ENCODE measurements around the gene SLC7A6.
A peak's percentile ranks its signal among the peaks of the same experiment; 100 is the strongest.
"Not testable (repeated sequence)": the region's sequence is repeated elsewhere in the genome, so short reads cannot be mapped to it uniquely, and the experiment has no call there.

SLC7A6 gene

GRCh38 chr16:68281368-68282063 is 17.2 kb downstream of the SLC7A6 start:
- DNase-seq (ENCODE audit: low spot score in 2 of 2) (no peak), ATAC-seq (peak; percentile 49)
- Mint-ChIP-seq H3K4me3 (peak overlapping the region; percentile 2), H3K4me1 (peaks cover 60% of the 10 kb centered on the region), H3K36me3 (peaks cover 85% of the 10 kb centered on the region), H3K27ac (peak overlapping the region; percentile 88), H3K9me3 (no peaks in the 10 kb centered on the region)

DNA sequence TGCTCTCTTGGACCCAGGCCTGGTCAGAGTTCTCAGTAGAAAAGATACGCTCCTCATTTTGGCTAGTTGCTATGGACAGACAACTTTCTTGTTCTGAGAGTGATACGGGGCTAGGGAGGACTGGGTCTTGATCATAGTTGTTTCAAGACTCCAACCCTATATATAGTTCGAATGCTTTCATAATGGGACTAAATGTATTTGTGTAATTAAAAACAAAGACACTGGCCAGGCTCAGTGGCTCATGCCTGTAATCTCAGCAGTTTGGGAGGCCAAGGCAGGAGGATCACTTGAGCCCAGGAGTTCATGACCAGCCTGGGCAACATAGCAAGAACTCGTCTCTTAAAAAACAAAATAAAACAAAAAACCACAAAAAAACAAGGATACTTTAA is 17.7 kb downstream of the SLC7A6 start:
- peak overlapping the region; percentile 88 for H3K27ac Mint-ChIP-seq
- DNase-seq (ENCODE audit: low spot score in 2 of 2) (no peak), ATAC-seq (no peak)
- no peaks in the 10 kb centered on the region for H3K9me3 Mint-ChIP-seq
- peaks cover 85% of the 10 kb centered on the region for H3K36me3 Mint-ChIP-seq
- H3K4me1 Mint-ChIP-seq: peaks cover 64% of the 10 kb centered on the region
- peak overlapping the region; percentile 2 for H3K4me3 Mint-ChIP-seq

DNA sequence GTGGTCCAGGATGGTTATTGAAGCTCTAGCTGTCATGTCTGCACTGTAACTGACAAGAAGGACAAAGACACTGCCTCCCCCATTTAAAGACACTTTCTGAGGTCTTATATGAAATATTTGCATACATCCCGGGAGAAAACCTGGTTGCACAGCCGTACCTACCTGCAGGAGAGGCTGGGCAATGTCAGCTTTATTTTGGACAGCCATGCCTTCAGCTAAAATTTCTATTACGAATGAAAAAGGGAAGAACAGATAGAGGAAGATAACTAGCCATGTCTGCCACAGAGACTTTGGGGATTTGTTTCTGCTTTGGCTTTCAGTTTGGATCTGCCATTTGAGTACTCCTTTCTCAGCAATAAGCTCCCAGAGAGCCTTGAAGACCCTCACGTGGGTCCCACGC is 19.0 kb downstream of the SLC7A6 start:
- ATAC-seq (no peak), DNase-seq (ENCODE audit: low spot score in 2 of 2) (no peak)
- peak overlapping the region; percentile 57 for H3K4me3 Mint-ChIP-seq
- peaks cover 76% of the 10 kb centered on the region for H3K4me1 Mint-ChIP-seq
- H3K27ac Mint-ChIP-seq: peak overlapping the region; percentile 84
- no peaks in the 10 kb centered on the region for H3K9me3 Mint-ChIP-seq
- H3K36me3 Mint-ChIP-seq: peaks cover 83% of the 10 kb centered on the region

DNA sequence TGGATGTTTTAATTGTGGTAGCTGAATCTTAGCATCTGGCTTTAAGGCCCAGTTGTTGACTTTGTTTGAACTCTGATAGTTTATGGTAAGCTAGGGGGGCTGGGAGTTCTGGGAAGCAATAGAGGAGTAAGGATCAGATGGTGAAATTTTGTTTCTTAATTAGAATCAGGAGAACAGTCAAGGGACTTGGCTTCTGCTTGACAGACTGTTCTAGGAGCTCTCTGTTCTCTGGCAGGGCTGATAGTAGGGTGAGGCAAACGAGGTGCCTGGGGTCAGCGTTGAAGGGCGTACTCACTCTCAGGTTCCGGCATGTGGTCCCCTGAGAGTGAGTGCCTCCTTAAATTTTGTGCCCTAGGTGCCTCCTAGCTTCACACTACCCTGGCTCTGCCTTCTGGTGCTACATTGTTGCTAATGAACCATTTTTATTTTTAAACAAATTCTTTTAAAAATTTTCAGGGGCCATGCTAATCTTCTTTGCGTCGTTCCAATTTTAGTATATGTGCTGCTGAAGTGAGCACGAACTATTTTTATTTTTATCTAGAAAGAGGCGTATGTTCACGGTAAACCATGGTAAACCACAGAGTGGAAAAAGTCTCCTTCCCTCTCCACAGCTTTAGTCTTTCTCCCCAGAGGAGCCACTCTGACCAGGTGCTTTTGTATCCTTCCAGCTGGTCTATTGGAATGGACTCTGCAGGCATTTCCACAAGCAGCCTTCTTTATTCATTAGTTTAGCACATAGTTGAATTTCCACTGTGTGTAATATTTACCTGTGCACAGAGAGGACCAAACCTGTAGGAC is 19.7 kb downstream of the SLC7A6 start:
- ATAC-seq (peak; percentile 58), DNase-seq (ENCODE audit: low spot score in 2 of 2) (no peak)
- Mint-ChIP-seq H3K27ac (peak overlapping the region; percentile 84), H3K9me3 (no peaks in the 10 kb centered on the region), H3K4me1 (peaks cover 76% of the 10 kb centered on the region), H3K4me3 (peak overlapping the region; percentile 57), H3K36me3 (peaks cover 86% of the 10 kb centered on the region)

DNA sequence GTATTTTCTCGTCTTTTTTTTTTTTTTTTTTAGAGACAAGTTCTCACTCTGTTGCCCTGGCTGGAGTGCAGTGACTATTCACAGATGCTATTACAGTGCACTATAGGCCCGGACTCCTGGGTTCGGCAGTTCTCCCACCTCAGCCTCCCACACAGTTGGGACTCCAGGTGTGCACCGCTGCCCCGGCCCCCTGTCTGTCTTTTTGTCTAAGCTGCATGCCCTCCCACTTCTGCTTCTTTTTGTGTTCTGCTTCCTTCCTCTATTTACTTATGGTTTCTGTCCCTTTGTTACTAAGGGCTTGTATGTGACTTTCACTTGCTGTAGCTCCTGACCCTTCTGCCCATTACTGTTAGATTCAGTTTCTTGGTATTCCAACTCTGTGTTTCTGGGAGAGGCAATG is 20.5 kb downstream of the SLC7A6 start:
- Mint-ChIP-seq H3K36me3 (peaks cover 86% of the 10 kb centered on the region), H3K4me1 (peaks cover 81% of the 10 kb centered on the region), H3K9me3 (no peaks in the 10 kb centered on the region), H3K27ac (peak overlapping the region; percentile 84), H3K4me3 (peak overlapping the region; percentile 57)
- DNase-seq (ENCODE audit: low spot score in 2 of 2) (no peak), ATAC-seq (no peak)

DNA sequence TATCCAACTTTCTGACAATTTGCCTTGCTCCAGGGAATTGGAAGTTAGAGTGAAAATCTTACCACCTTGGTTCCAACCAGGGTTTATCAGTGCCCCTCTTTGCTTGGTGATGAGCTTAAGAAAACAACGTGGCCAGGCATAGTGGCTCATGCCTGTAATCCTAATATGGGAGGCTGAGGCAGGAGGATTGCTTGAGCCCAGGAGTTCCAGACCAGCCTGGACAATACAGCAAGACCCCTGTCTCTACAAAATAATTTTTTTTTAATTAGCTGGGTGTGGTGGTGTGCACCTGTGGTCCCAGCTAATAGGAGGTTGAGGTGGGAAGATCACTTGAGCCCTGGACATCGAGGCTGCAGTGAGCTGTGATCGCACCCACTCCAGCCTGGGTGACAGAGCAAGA is 21.4 kb downstream of the SLC7A6 start:
- Mint-ChIP-seq H3K9me3 (no peaks in the 10 kb centered on the region), H3K36me3 (peaks cover 86% of the 10 kb centered on the region), H3K27ac (peak overlapping the region; percentile 84), H3K4me1 (peaks cover 86% of the 10 kb centered on the region), H3K4me3 (peak overlapping the region; percentile 57)
- ATAC-seq (no peak), DNase-seq (ENCODE audit: low spot score in 2 of 2) (no peak)

DNA sequence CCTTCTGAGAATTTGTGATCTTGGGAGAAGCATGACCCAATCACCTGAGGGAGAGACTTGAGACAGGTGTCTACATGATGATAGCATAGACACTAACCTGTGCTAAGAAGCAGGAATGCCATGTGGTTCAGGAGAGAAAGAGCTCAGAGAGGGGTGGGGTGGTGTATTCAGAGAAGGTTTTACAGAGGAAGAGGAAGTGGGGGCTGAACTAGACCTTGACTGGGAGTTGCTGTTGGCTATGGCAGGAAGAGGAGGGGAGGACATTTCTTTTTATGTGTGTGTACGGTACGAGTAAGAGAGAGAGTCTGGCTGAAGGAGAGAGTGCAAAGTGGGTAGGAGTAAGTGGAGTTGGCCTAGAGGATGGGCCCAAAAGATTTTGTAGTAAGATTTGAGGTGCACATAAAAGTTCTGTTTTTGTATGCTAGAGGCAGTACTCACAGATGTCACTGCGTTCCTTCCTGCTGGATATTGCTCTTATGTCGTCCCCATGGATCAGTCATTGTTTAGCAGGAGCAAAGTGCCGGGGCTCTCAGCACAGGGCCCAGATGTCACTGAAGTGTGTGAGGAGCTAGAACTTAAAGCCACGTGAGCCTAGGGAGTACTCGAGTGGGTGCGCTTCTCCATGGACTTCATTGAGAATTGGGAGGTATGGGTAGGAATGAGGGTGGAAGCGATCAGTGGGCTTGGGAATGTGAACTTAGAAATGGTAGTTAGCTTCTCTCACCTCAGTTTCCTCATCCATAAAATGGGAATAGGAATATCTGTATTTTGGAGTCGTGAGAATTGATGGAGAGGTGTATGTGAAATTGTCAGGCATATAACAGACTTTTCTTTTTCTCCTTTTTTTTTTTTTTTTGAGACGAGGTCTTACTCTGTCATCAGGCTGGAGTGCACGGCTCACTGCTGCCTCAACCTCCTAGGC is 22.1 kb downstream of the SLC7A6 start:
- ATAC-seq: peak; percentile 35
- peak overlapping the region; percentile 57 for H3K4me3 Mint-ChIP-seq
- peak overlapping the region; percentile 84 for H3K27ac Mint-ChIP-seq
- H3K9me3 Mint-ChIP-seq: no peaks in the 10 kb centered on the region
- H3K4me1 Mint-ChIP-seq: peaks cover 87% of the 10 kb centered on the region
- peaks cover 86% of the 10 kb centered on the region for H3K36me3 Mint-ChIP-seq
- DNase-seq (ENCODE audit: low spot score in 2 of 2): no peak

- no peaks in the 10 kb centered on the region for H3K9me3 Mint-ChIP-seq
- H3K36me3 Mint-ChIP-seq: peaks cover 86% of the 10 kb centered on the region
- DNase-seq (ENCODE audit: low spot score in 2 of 2): no peak
- peaks cover 89% of the 10 kb centered on the region for H3K4me1 Mint-ChIP-seq
- peak overlapping the region; percentile 57 for H3K4me3 Mint-ChIP-seq
- peak; percentile 4 for ATAC-seq
- H3K27ac Mint-ChIP-seq: peak overlapping the region; percentile 84
These were observed 23.2 kb downstream of the SLC7A6 start for GRCh38 chr16:68287276-68288251.

- H3K4me3 Mint-ChIP-seq: peak overlapping the region; percentile 57
These were observed 23.9 kb downstream of the SLC7A6 start for GRCh38 chr16:68288252-68288650.

GRCh38 chr16:68288796-68289195 is 24.5 kb downstream of the SLC7A6 start:
- peak overlapping the region; percentile 36 for H3K4me3 Mint-ChIP-seq
- peak overlapping the region; percentile 84 for H3K27ac Mint-ChIP-seq
- H3K4me1 Mint-ChIP-seq: peaks cover 83% of the 10 kb centered on the region
- not testable (repeated sequence) for ATAC-seq; DNase-seq (ENCODE audit: low spot score in 2 of 2); H3K9me3 Mint-ChIP-seq
- peaks cover 88% of the 10 kb centered on the region for H3K36me3 Mint-ChIP-seq

More at GRCh38 chr16:68288252-68288650, 23.9 kb downstream of the SLC7A6 start:
- no peak for DNase-seq (ENCODE audit: low spot score in 2 of 2)
- Mint-ChIP-seq H3K27ac (peak overlapping the region; percentile 84), H3K36me3 (peaks cover 86% of the 10 kb centered on the region), H3K9me3 (no peaks in the 10 kb centered on the region), H3K4me1 (peaks cover 83% of the 10 kb centered on the region)
- no peak for ATAC-seq

- Mint-ChIP-seq H3K36me3 (peaks cover 93% of the 10 kb centered on the region), H3K9me3 (no peaks in the 10 kb centered on the region), H3K4me1 (peaks cover 81% of the 10 kb centered on the region), H3K27ac (peak overlapping the region; percentile 84), H3K4me3 (peak overlapping the region; percentile 36)
- DNase-seq (ENCODE audit: low spot score in 2 of 2): no peak
- no peak for ATAC-seq
These were observed 24.9 kb downstream of the SLC7A6 start for GRCh38 chr16:68289202-68289601.

DNA sequence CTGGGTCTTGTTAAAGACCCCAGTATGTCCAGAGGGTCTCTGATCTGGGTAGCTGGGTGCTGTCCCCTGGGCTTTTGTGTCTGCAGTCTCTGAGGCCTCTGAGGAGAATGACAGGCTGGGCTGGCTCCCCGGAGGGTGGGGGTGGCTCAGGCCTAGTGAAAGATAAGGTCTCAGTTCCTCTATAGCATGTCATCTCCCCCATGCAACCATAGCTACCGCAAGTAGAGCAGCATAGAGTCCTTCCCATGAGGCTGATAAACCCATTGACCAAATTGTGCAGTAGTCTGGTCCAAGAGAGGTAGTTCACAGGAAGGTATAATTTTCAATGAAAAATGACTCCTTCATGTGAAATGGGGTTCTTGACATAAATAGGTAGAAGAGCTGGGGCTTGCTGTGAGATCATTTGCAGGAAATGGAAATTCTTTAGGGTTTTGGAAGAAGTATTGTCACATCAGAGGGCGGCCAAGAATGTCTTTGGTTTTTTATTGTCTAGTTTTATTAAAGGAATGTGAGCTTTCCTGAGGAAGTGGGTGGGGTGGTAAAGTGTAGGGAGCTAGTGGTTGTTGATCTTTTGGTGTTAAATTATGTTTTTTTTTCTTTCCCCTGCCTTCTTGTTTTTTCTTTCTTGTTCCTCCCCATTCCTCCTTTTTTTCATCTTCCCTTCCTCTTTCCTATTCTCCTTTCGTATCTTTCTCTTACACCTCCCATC is 25.4 kb downstream of the SLC7A6 start:
- DNase-seq (ENCODE audit: low spot score in 2 of 2) (no peak), ATAC-seq (peak; percentile 94)
- no peaks in the 10 kb centered on the region for H3K9me3 Mint-ChIP-seq
- H3K4me3 Mint-ChIP-seq: peak overlapping the region; percentile 36
- H3K36me3 Mint-ChIP-seq: peaks cover 94% of the 10 kb centered on the region
- H3K27ac Mint-ChIP-seq: peak overlapping the region; percentile 84
- peaks cover 79% of the 10 kb centered on the region for H3K4me1 Mint-ChIP-seq

GRCh38 chr16:68290450-68290849 is 26.1 kb downstream of the SLC7A6 start:
- ATAC-seq: no peak
- Mint-ChIP-seq H3K36me3 (peaks cover 96% of the 10 kb centered on the region), H3K4me1 (peaks cover 73% of the 10 kb centered on the region), H3K4me3 (peak overlapping the region; percentile 36), H3K9me3 (no peaks in the 10 kb centered on the region), H3K27ac (peak overlapping the region; percentile 84)
- no peak for DNase-seq (ENCODE audit: low spot score in 2 of 2)

DNA sequence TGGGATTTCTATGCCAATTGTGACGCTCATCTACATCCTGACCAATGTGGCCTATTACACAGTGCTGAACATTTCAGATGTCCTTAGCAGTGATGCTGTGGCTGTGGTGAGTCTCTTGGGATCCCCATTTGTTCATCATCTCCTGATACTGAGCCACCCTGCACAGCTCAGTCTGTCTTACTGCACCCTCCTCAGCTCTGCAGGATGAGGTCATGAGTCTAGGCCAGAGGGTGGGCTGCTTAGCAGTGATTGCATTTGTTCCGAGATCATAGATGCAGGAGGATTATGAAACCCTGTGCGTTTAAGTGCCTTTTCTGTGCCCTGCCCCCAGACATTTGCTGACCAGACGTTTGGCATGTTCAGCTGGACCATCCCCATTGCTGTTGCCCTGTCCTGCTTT is 26.9 kb downstream of the SLC7A6 start:
- Mint-ChIP-seq H3K36me3 (peaks cover 97% of the 10 kb centered on the region), H3K4me1 (peaks cover 65% of the 10 kb centered on the region), H3K27ac (peak overlapping the region; percentile 84), H3K9me3 (no peaks in the 10 kb centered on the region), H3K4me3 (no peak overlapping the region)
- ATAC-seq: peak; percentile 38
- DNase-seq (ENCODE audit: low spot score in 2 of 2): no peak

All from stimulated activated effector memory CD8-positive, alpha-beta T cell treated with anti-CD3 and anti-CD28 coated beads, Interleukin-12 subunit alpha, Interleukin-12 subunit beta, amount 100 ng/mL, for 72 hours (primary cell).